A549 (cell line): ENCODE results near the gene GSTM2.

Experiments
- CTCF ChIP-seq: fragments of >200 bp; sonication (Bioruptor Twin); formaldehyde crosslinking; IDR thresholded peaks from 3 replicates; pipeline ENCODE4 v1.5.1; 2016
- EP300 ChIP-seq, 2 experiments: fragments of >200 bp; sonication (Bioruptor Twin); formaldehyde crosslinking; IDR thresholded peaks; 2 replicates in 1 of 2; 3 replicates in 1 of 2; pipeline ENCODE4 v1.6.1; 2016 to 2017
- KDM1A ChIP-seq: fragments of 200-600 bp; sonication (generic); IDR thresholded peaks from 2 replicates; pipeline ENCODE4 v1.6.1; 2016; ENCODE audit warnings: low read depth, mild to moderate bottlenecking
- MAX ChIP-seq: IDR thresholded peaks from 2 replicates; pipeline ENCODE4 v1.6.1; 2012
- NR3C1 ChIP-seq: fragments of >200 bp; sonication (Bioruptor Twin); formaldehyde crosslinking; IDR thresholded peaks from 3 replicates; pipeline ENCODE4 v1.6.1; 2017
- RNF2 ChIP-seq: fragments of 200-600 bp; sonication (generic); IDR thresholded peaks from 2 replicates; pipeline ENCODE4 v1.6.1; 2016; ENCODE audit warnings: low read depth, mild to moderate bottlenecking, antibody characterized with exemption, moderate library complexity, borderline replicate concordance
- USF2 ChIP-seq: fragments of 450-650 bp; IDR thresholded peaks from 2 replicates; pipeline ENCODE4 v1.6.1; 2014; ENCODE audit warnings: antibody characterized with exemption

- TF ChIP-seq NR3C1: no peak
- no peak for TF ChIP-seq CTCF
- TF ChIP-seq RNF2: no peak
- no peak for TF ChIP-seq EP300 (IDR thresholded peaks at IDR 0.05)
- no peak for TF ChIP-seq USF2
- TF ChIP-seq KDM1A: no peak
- TF ChIP-seq MAX: no peak
Observed at GRCh38 chr1:109687641-109688499, 20.0 kb downstream of the GSTM2 start, which contains the start of gene GSTM1.
